ENCODE results near the gene SRPRB. TPM values are rescaled to one million over a fixed set of nuclear protein-coding genes. Genes with fewer than 3 reads are reported as not detected.

SRPRB gene
- total RNA-seq, 1 donor from 2014 or later = 70.2 TPM

- no peak for DNase-seq (ENCODE audit: low read depth in 2 of 2)
These were observed 20.5 kb downstream of the SRPRB start for GRCh38 chr3:133825969-133826727.

- DNase-seq (ENCODE audit: low read depth in 2 of 2) = no peak
These were observed 21.5 kb downstream of the SRPRB start for GRCh38 chr3:133827136-133827535.

GRCh38 chr3:133827684-133828083 is 22.1 kb downstream of the SRPRB start:
- DNase-seq (ENCODE audit: low read depth in 2 of 2) = no peak

DNA sequence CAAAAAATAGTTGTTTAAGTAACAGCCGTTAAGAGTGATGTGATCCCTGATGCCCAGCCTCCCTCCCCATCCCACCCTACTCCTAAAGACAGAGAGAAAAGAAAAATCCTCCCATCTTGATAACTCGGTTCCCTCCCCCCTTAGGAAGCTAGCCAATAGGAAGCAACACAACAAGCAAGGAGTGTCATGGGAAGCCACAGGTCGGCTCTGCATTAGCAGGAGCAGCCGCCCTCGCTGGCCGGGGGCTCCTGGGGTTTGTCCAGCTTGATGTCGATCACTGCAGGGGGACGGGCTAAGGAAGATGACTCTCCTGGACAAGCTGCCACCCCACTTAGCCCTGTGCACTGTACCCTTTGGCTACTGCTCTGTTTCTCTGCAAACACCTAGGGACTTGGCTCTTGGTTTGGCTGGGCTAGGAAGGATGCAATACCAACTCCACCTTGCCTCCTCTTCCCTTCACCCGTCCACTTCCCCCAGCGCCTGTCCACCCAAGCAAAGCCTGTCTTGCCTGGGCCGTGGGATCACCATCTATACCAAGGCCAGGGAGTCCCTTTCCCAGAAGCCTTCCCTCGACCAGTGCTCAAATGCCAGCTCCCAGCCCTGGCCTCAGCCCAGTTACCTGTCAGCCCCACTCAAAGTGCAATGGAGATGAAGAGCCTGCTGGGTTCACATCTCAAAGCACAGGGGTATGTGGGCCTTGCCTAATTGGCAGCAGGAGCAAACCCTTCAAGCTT is 23.1 kb downstream of the SRPRB start:
- DNase-seq (ENCODE audit: low read depth in 2 of 2) = no peak

GRCh38 chr3:133829310-133829707 is 23.7 kb downstream of the SRPRB start:
- DNase-seq (ENCODE audit: low read depth in 2 of 2) = no peak

GRCh38 chr3:133830071-133830470 is 24.5 kb downstream of the SRPRB start:
- no peak for DNase-seq (ENCODE audit: low read depth in 2 of 2)

DNA sequence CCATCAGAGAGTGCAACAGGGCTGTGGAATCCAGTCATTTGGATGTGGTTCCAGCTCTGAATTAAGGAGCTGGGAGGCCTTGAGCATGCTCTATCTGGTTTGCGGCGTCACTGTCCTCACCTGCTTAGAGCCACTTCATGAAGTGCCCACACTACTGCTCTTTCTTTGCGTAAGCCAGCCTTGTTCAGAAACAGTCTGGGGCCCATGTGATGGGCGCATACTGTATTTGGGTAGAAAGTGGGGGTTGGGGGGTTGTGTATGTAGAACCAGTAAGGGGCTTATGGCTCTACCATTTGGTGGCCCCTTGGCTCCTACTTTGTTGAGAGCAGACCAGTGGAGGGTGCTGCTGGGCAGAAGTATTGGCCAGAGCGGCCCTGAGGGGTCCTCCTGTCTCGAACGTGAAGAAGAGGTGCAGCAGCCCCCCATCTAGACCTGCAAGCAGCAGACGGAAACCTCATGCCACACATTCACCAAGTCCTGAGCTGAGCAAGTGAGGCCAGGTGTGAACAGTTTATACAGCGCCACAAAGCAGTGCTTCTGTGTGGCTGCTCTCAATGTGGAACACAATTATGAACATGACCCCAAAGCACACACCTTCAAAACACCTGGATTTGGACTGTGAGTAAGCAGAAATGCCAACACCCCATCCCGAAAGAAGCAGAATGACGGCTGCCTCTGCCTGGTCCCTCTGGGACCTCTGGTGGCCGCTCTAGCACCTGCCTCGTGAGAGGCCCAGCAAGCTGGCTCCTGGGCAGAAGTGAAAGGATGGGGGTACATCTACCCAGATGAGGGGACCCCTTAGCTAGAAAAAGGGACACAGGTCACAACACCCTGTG is 26.6 kb downstream of the SRPRB start:
- no peak for DNase-seq (ENCODE audit: low read depth in 2 of 2)

DNA sequence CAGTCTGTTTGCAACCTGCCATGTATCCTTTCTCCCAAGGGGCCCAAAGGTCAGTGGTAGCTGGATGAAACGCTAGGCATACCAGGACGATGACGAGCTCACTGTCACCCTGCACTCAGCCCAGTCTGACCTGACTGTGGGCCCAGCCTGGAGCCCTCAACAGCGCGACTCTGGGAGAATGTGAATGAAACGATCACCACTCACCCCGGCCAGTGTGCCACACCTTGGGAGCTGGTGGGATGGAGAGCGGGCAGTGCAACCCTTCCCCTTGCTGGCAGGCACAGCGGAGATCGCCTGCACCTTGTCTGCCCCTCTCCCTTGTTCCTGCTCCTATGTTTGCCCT is 27.2 kb downstream of the SRPRB start:
- no peak for DNase-seq (ENCODE audit: low read depth in 2 of 2)

GRCh38 chr3:133833267-133833666 is 27.7 kb downstream of the SRPRB start:
- DNase-seq (ENCODE audit: low read depth in 2 of 2) = no peak

- no peak for DNase-seq (ENCODE audit: low read depth in 2 of 2)
These were observed 28.4 kb downstream of the SRPRB start for GRCh38 chr3:133833880-133834620.

GRCh38 chr3:133834621-133835417 is 29.2 kb downstream of the SRPRB start:
- no peak for DNase-seq (ENCODE audit: low read depth in 2 of 2)

DNA sequence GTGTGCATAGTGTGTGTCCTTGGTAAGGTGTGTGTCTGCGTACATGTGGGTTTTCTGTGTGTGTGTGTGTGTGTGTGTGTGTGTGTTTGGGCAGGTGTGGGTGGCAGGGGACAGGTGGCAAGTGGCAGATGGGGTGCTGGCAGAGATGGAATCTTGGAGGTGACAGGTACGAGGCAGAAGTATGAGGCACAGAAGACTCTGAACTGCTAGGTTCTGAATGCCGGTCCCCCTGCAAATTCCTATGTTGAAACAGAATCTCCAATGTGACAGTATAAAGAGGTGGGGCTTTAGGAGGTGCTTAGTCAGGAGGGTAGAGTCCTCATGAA is 29.8 kb downstream of the SRPRB start:
- DNase-seq (ENCODE audit: low read depth in 2 of 2) = no peak

DNA sequence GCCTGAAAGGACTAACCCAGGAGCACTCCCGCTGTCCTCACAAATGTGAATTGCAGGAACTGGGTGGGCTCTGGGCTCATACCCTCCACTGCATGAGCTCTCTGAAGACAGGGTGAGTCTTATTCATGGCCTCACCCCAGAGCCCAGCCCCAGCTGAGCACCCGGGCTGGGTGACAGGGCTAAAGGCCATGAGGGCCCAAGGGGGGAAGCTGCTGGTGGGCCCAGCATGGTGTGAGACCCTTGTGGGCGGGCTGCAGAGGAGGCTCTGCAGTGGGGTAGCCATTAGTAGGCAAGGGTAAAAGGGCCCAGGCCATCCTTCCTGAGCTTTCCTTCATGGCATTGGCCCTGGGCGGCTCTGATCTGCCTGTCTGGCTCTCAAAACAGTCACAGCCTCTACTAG is 30.3 kb downstream of the SRPRB start:
- no peak for DNase-seq (ENCODE audit: low read depth in 2 of 2)

DNA sequence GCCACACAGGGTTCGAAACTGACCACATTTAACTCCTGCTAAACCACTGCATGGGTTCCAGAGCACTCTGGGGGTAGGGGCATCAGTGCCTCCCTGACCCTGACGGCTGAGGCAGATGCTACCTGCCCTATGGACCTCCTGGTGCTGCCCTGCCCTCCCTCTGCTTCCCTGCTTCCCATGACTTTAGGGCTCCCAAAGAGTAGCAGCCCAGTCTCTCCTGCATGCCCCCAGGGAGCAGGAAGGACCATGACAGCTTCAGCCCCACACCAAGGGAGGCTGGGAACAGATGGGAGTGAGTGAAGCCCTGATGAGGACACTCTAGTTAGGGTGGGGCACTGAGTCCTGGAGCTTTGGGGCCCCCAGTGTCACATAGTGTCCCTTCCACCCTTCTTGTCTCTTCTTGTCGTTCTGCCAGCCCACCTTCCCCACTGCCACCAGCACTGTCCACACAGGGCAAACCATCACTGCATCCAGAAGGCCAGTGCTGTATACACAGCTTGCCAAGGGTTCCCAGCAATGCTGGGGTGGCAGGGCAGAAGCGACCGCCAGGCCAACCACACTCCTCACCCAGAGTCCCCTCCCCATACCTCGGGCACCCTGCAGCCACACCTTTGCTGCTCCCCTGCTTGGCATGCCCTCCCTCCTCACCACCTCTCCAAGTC is 31.0 kb downstream of the SRPRB start:
- DNase-seq (ENCODE audit: low read depth in 2 of 2) = no peak

DNA sequence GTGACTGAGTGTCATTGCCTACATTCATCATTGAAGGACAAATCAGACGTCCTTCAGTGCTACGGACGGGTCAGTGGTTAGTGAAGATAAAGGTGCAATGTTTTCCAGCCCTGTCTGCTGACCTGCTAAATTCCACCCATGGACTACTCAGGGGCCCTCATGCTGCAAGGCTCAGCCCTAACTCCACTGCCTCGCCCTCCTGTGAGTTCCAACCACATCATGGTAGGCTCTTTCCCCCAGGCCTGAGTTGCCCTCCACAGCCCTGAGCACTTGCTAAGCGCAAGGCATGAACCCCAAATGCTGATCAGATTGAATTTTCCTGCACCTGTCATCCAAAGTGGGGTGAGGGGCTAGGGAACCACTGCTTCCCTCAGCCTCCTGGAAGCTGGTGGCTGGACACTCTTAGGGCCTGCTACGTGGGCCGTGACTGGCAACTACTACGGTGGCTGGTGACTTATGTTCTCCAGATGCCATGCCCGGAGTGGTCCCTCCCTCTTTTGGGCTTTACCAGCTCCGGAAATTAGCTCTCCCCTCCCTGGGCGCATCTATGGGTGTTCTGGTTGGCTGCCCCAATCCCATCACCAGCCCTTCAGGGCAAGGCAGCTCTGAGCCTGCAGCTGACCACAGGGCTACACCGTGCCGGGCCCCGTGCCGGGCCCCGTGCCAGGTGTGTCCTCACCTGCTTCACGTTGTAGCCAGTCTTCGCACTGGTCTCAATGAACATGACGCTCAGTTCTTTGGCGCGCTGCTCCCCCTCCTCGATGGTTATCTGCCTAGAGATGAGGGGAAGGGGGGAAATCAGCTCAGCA is 32.1 kb downstream of the SRPRB start:
- DNase-seq (ENCODE audit: low read depth in 2 of 2) = no peak

- DNase-seq (ENCODE audit: low read depth in 2 of 2) = no peak
These were observed 32.7 kb downstream of the SRPRB start for GRCh38 chr3:133838296-133838789.

DNA sequence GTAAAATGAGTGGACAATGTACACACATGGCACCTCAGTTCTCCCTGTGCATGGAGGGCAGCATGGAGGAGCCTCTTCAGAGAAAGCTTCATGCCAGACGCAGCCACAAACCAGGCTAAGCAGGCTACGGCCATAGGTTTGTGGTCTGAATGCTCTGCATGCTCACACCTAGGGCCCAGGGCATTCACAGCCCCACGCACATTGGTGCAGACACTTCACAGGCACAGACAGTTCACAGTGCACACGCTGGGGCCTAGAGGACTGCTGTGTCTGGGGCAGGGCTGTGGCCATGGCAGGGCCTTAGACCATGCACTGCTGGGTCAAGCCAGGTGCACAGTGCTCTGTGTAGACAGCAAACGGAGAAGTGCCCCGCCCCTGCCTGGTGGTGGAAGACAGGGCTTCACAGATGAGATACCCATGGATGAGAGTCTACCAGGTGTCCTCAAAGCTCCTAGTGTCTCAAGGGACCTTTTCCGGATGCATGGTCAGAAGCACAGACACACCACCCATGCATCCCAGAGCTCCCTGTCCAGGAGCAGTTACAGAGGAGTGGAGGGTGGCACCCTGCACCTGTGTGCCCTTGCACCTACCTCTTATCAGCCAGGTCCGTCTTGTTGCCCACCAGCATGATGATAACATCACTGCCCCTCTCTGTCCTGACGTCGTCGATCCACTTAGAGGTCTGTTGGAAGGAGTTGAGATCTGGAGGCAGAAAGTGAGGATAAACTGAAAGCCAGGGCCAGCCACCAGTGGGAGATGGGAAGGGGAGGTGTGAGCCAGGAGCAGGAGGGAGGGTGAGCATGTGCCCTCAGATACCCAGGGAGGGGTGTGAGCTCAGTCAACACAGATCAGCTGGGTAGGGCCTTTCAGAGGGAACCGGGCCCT is 33.5 kb downstream of the SRPRB start:
- DNase-seq (ENCODE audit: low read depth in 2 of 2) = no peak

GRCh38 chr3:133840055-133840737 is 34.6 kb downstream of the SRPRB start:
- DNase-seq (ENCODE audit: low read depth in 2 of 2) = no peak

All from lung microvascular endothelial cell (primary cell).